OCI-LY1 (cell line): Measurements from ENCODE around the gene SERPINB1.

Experiments
- H2AFZ ChIP-seq: fragments of 200-600 bp; sonication (generic), shearing (Covaris generic); 2 replicates; pipeline ENCODE4 v1.6.0; 2014; ENCODE audit warnings: antibody characterized with exemption, mild to moderate bottlenecking, low read length
- H3F3A ChIP-seq: fragments of 200-600 bp; sonication (generic), shearing (Covaris generic); 2 replicates; pipeline ENCODE4 v1.6.0; 2014; ENCODE audit warnings: mild to moderate bottlenecking, antibody characterized with exemption, low read length, moderate library complexity; ENCODE audit not compliant: insufficient read depth
- H3K27ac ChIP-seq: fragments of 200-600 bp; sonication (generic); 2 replicates; pipeline ENCODE4 v1.5.1; 2014; ENCODE audit warnings: low read length, mixed run types, mild to moderate bottlenecking, low read depth; ENCODE audit not compliant: poor library complexity, severe bottlenecking
- H3K27me3 ChIP-seq: fragments of 200-600 bp; sonication (generic); 2 replicates; pipeline ENCODE4 v1.6.0; 2014; ENCODE audit warnings: antibody characterized with exemption, mild to moderate bottlenecking, low read length, moderate library complexity; ENCODE audit not compliant: insufficient read depth
- H3K36me3 ChIP-seq: fragments of 200-600 bp; sonication (generic); 2 replicates; pipeline ENCODE4 v1.6.1; 2014; ENCODE audit warnings: mild to moderate bottlenecking, antibody characterized with exemption, low read length, moderate library complexity, mixed read lengths; ENCODE audit not compliant: insufficient read depth
- H3K4me1 ChIP-seq: fragments of 200-600 bp; sonication (generic); 2 replicates; pipeline ENCODE4 v1.5.1; 2014; ENCODE audit warnings: mild to moderate bottlenecking, low read length, moderate library complexity; ENCODE audit not compliant: insufficient read depth, severe bottlenecking
- H3K4me2 ChIP-seq: fragments of 200-600 bp; sonication (generic), shearing (Covaris generic); 2 replicates; pipeline ENCODE4 v1.6.1; 2014; ENCODE audit warnings: low read length
- H3K4me3 ChIP-seq: fragments of 200-600 bp; sonication (generic); 2 replicates; pipeline ENCODE4 v1.5.1; 2014; ENCODE audit warnings: low read length, low read depth, mild to moderate bottlenecking, mixed read lengths; ENCODE audit not compliant: poor library complexity, severe bottlenecking
- H3K79me2 ChIP-seq: fragments of 200-600 bp; shearing (Covaris generic); 2 replicates; pipeline ENCODE4 v1.6.1; 2016; ENCODE audit warnings: mixed run types, low read length, mixed read lengths; ENCODE audit not compliant: insufficient read depth
- H3K9ac ChIP-seq: fragments of 200-600 bp; sonication (generic), shearing (Covaris generic); 2 replicates; pipeline ENCODE4 v1.6.1; 2014; ENCODE audit warnings: mild to moderate bottlenecking, low read length, mixed read lengths
- H3K9me2 ChIP-seq: fragments of 200-600 bp; sonication (generic), shearing (Covaris generic); 2 replicates; pipeline ENCODE4 v1.6.1; 2014; ENCODE audit warnings: low read depth, mild to moderate bottlenecking, low read length, mixed read lengths
- H3K9me3 ChIP-seq: fragments of 200-600 bp; shearing (Covaris generic); 2 replicates; pipeline ENCODE4 v1.6.1; 2014; ENCODE audit warnings: low read length, mixed read lengths
- H4K20me1 ChIP-seq: fragments of 200-600 bp; sonication (generic), shearing (Covaris generic); 2 replicates; pipeline ENCODE4 v1.6.0; 2016; ENCODE audit warnings: mild to moderate bottlenecking, low read length; ENCODE audit not compliant: insufficient read depth
- EZH2 ChIP-seq: fragments of 200-600 bp; sonication (generic), shearing (Covaris generic); IDR thresholded peaks from 2 replicates; pipeline ENCODE4 v1.8.0; 2017; ENCODE audit warnings: borderline replicate concordance, mixed run types, mild to moderate bottlenecking, antibody characterized with exemption, low read length, moderate library complexity, mixed read lengths
- TF ChIP-seq, protein P1 (sequence below): fragments of 200-600 bp; sonication (generic), shearing (Covaris generic); IDR thresholded peaks from 2 replicates; pipeline ENCODE4 v1.5.1; 2017; ENCODE audit warnings: mild to moderate bottlenecking, antibody characterized with exemption, low read length, moderate library complexity, mixed read lengths

The SERPINB1 gene

GRCh38 chr6:2830183-2830582 lies 11.5 kb downstream of the SERPINB1 start:
- no peaks in the 10 kb centered on the region for H3K9me3 ChIP-seq
- peaks cover 24% of the 10 kb centered on the region for H3K36me3 ChIP-seq
- no peak for TF ChIP-seq EZH2
- TF ChIP-seq, protein P1, sequence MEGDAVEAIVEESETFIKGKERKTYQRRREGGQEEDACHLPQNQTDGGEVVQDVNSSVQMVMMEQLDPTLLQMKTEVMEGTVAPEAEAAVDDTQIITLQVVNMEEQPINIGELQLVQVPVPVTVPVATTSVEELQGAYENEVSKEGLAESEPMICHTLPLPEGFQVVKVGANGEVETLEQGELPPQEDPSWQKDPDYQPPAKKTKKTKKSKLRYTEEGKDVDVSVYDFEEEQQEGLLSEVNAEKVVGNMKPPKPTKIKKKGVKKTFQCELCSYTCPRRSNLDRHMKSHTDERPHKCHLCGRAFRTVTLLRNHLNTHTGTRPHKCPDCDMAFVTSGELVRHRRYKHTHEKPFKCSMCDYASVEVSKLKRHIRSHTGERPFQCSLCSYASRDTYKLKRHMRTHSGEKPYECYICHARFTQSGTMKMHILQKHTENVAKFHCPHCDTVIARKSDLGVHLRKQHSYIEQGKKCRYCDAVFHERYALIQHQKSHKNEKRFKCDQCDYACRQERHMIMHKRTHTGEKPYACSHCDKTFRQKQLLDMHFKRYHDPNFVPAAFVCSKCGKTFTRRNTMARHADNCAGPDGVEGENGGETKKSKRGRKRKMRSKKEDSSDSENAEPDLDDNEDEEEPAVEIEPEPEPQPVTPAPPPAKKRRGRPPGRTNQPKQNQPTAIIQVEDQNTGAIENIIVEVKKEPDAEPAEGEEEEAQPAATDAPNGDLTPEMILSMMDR, result no peak
- H3K9me2 ChIP-seq, result no peaks in the 10 kb centered on the region
- H2AFZ ChIP-seq, result no peak overlapping the region
- no peak overlapping the region for H3K4me3 ChIP-seq
- no peak overlapping the region for H3K4me2 ChIP-seq
- no peaks in the 10 kb centered on the region for H3K27me3 ChIP-seq
- H3F3A ChIP-seq, result no peaks in the 10 kb centered on the region
- no peak overlapping the region for H3K9ac ChIP-seq
- H3K27ac ChIP-seq, result no peak overlapping the region
- H4K20me1 ChIP-seq, result no peaks in the 10 kb centered on the region
- H3K4me1 ChIP-seq, result no peaks in the 10 kb centered on the region
- H3K79me2 ChIP-seq, result no peaks in the 10 kb centered on the region

DNA sequence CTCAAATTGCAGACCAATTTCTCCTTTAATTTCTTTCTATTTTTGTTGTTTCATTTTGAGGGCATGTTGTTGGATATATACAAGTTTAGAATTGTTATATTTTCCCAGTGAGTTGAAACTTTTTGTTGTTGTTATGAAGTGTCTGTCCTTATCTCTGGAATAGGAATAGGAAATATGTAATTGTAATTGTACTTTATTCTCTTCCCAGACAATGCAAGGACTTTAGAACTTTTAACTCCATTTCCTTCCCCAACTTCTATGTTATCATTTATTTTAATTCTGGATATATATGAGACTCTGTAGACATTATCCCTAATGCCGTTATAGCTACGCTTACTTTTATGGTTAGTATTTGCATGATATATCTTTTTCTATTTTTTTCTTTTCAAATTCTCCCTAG lies 12.4 kb downstream of the SERPINB1 start:
- no peaks in the 10 kb centered on the region for H4K20me1 ChIP-seq
- peaks cover 15% of the 10 kb centered on the region for H3K36me3 ChIP-seq
- no peaks in the 10 kb centered on the region for H3F3A ChIP-seq
- TF ChIP-seq, protein P1, result no peak
- TF ChIP-seq EZH2, result no peak
- H3K4me1 ChIP-seq, result no peaks in the 10 kb centered on the region
- no peak overlapping the region for H3K27ac ChIP-seq
- no peak overlapping the region for H3K4me3 ChIP-seq
- no peaks in the 10 kb centered on the region for H3K79me2 ChIP-seq
- H3K9me3 ChIP-seq, result no peaks in the 10 kb centered on the region
- H3K9me2 ChIP-seq, result no peaks in the 10 kb centered on the region
- H3K9ac ChIP-seq, result no peak overlapping the region
- no peaks in the 10 kb centered on the region for H3K27me3 ChIP-seq
- no peak overlapping the region for H3K4me2 ChIP-seq
- no peak overlapping the region for H2AFZ ChIP-seq

DNA sequence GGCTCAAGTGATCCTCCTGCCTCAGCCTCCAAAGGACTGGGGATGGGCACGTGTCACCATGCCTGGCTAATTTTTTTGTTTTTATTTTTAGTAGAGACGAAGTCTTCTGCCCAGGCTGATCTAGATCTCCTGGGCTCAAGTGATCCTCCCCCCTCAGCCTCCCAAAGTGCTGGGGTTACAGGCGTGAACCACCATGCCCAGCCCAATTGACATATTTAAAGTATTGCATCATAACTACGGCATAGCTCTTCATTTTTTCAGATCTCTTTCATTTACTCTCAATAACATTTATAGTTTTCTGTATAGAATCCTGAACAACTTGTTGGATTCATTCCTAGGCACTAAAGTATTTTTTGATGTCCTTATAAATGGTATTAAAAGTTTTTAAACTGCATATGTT lies 13.0 kb downstream of the SERPINB1 start:
- Histone ChIP-seq H3K4me3 (no peak overlapping the region), H3K9me3 (no peaks in the 10 kb centered on the region), H2AFZ (no peak overlapping the region), H3K27ac (no peak overlapping the region), H3K4me2 (no peak overlapping the region), H3K9ac (no peak overlapping the region), H3K79me2 (no peaks in the 10 kb centered on the region), H3K36me3 (peaks cover 8% of the 10 kb centered on the region), H3K4me1 (no peaks in the 10 kb centered on the region), H3K27me3 (no peaks in the 10 kb centered on the region), H4K20me1 (no peaks in the 10 kb centered on the region), H3F3A (no peaks in the 10 kb centered on the region), H3K9me2 (no peaks in the 10 kb centered on the region)
- TF ChIP-seq, protein P1, result no peak
